ENCODE data around the gene ACOT11.
"Not testable (repeated sequence)": the region's sequence is repeated elsewhere in the genome, so short reads cannot be mapped to it uniquely, and the experiment has no call there.

ACOT11 gene

GRCh38 chr1:54624466-54625464, 76.7 kb downstream of the ACOT11 start:
- DNase-seq: no peak
- no peaks in the 10 kb centered on the region for H3K27me3 ChIP-seq (replicated peaks in 2 of 5; ENCODE audit: control insufficient read depth in 4 of 5, insufficient read depth in 5 of 5, low read length in 4 of 5)
- no peak overlapping the region for H3K27ac ChIP-seq (ENCODE audit: insufficient read depth in 1 of 2, low read depth in 1 of 2, low read length in 2 of 2, poor library complexity in 1 of 2, severe bottlenecking in 2 of 2)
- peaks cover 0 to 5% (median under 1%) of the 10 kb centered on the region in 4 experiments for H3K4me1 ChIP-seq (ENCODE audit: control extremely low read depth in 1 of 4, control insufficient read depth in 4 of 4, insufficient read depth in 4 of 4, low read length in 3 of 4)
- ChIA-PET POLR2A (no interaction called here), CTCF (no interaction called here)
- no peaks in the 10 kb centered on the region for H3K36me3 ChIP-seq (ENCODE audit: control insufficient read depth in 4 of 4, insufficient read depth in 4 of 4, low read length in 3 of 4)
- no peaks in the 10 kb centered on the region for H3K9me3 ChIP-seq (ENCODE audit: control extremely low read depth in 1 of 5, control insufficient read depth in 4 of 5, insufficient read depth in 2 of 5, low read depth in 1 of 5, low read length in 4 of 5)
- WGBS (ENCODE audit: insufficient coverage): 82% methylated on average over 3 of the region's 8 CpGs
- no peak overlapping the region for H3K4me3 ChIP-seq (ENCODE audit: control insufficient read depth in 1 of 7, extremely low read depth in 1 of 7, insufficient read depth in 4 of 7, low read depth in 2 of 7, low read length in 6 of 7)

GRCh38 chr1:54627196-54627595, 79.2 kb downstream of the ACOT11 start:
- ChIA-PET POLR2A (no interaction called here), CTCF (no interaction called here)
- Histone ChIP-seq H3K27ac (ENCODE audit: insufficient read depth in 1 of 2, low read depth in 1 of 2, low read length in 2 of 2, poor library complexity in 1 of 2, severe bottlenecking in 2 of 2) (no peak overlapping the region), H3K27me3 (replicated peaks in 2 of 5; ENCODE audit: control insufficient read depth in 4 of 5, insufficient read depth in 5 of 5, low read length in 4 of 5) (no peaks in the 10 kb centered on the region), H3K36me3 (ENCODE audit: control insufficient read depth in 4 of 4, insufficient read depth in 4 of 4, low read length in 3 of 4) (no peaks in the 10 kb centered on the region), H3K9me3 (ENCODE audit: control extremely low read depth in 1 of 5, control insufficient read depth in 4 of 5, insufficient read depth in 2 of 5, low read depth in 1 of 5, low read length in 4 of 5) (no peaks in the 10 kb centered on the region), H3K4me1 (ENCODE audit: control extremely low read depth in 1 of 4, control insufficient read depth in 4 of 4, insufficient read depth in 4 of 4, low read length in 3 of 4) (no peaks in the 10 kb centered on the region), H3K4me3 (ENCODE audit: control insufficient read depth in 1 of 7, extremely low read depth in 1 of 7, insufficient read depth in 4 of 7, low read depth in 2 of 7, low read length in 6 of 7) (no peak overlapping the region)
- WGBS (ENCODE audit: insufficient coverage): 100% methylated on average over 1 of the region's 10 CpGs
- no peak for DNase-seq

GRCh38 chr1:54635804-54636203, 87.8 kb downstream of the ACOT11 start:
- 94% methylated on average over 2 of the region's 7 CpGs for WGBS (ENCODE audit: insufficient coverage)
- H3K36me3 ChIP-seq (ENCODE audit: control insufficient read depth in 4 of 4, insufficient read depth in 4 of 4, low read length in 3 of 4): peaks cover 0 to 11% (median 0%) of the 10 kb centered on the region in 4 experiments
- CTCF ChIA-PET: not testable (repeated sequence)

DNA sequence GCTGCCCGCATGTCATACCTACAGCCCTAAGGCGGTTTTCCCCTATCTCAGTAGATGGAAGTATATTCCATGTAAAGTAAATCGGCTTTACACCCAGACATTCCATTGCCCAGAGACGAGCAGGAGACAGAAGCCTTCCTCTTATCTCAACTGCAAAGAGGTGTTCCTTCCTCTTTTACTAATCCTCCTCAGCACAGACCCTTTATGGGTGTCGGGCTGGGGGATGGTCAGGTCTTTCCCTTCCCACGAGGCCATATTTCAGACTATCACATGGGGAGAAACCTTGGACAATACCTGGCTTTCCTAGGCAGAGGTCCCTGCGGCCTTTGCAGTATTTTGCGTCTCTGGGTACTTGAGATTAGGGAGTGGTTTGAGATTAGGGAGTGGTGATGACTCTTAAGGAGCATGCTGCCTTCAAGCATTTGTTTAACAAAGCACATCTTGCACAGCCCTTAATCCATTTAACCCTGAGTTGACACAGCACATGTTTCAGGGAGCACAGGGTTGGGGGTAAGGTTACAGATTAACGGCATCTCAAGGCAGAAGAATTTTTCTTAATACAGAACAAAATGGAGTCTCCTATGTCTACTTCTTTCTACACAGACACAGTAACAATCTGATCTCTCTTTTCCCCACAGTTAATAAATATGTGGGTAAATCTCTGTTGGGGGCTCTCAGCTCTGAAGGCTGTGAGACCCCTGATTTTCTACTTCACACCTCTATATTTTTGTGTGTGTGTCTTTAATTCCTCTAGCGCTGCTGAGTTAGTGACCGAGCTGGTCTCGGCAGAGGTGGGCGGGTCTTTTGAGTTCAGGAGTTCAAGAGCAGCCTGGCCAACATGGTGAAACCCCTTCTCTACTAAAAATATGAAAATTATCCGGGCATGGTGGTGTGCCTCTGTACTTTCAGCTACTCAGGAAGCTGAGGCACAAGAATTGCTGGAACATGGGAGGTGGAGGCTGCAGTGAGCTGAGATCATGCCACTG, 88.7 kb downstream of the ACOT11 start:
- H3K4me3 ChIP-seq (ENCODE audit: control insufficient read depth in 1 of 7, extremely low read depth in 1 of 7, insufficient read depth in 4 of 7, low read depth in 2 of 7, low read length in 6 of 7); H3K9me3 ChIP-seq (ENCODE audit: control extremely low read depth in 1 of 5, control insufficient read depth in 4 of 5, insufficient read depth in 2 of 5, low read depth in 1 of 5, low read length in 4 of 5); H3K27me3 ChIP-seq (replicated peaks in 2 of 5; ENCODE audit: control insufficient read depth in 4 of 5, insufficient read depth in 5 of 5, low read length in 4 of 5); DNase-seq; POLR2A ChIA-PET; H3K4me1 ChIP-seq (ENCODE audit: control extremely low read depth in 1 of 4, control insufficient read depth in 4 of 4, insufficient read depth in 4 of 4, low read length in 3 of 4); H3K27ac ChIP-seq (ENCODE audit: insufficient read depth in 1 of 2, low read depth in 1 of 2, low read length in 2 of 2, poor library complexity in 1 of 2, severe bottlenecking in 2 of 2): not testable (repeated sequence)
- peaks cover 0 to 11% (median 0%) of the 10 kb centered on the region in 4 experiments for H3K36me3 ChIP-seq (ENCODE audit: control insufficient read depth in 4 of 4, insufficient read depth in 4 of 4, low read length in 3 of 4)
- CTCF ChIA-PET: interaction anchor here (1.4 kb wide), 1 partner anchor 14 kb away, joined by 3 read pairs; no protein-coding TSS in a partner anchor
- 100% methylated on average over 1 of the region's 14 CpGs for WGBS (ENCODE audit: insufficient coverage)

More at GRCh38 chr1:54635804-54636203, 87.8 kb downstream of the ACOT11 start:
- H3K4me3 ChIP-seq (ENCODE audit: control insufficient read depth in 1 of 7, extremely low read depth in 1 of 7, insufficient read depth in 4 of 7, low read depth in 2 of 7, low read length in 6 of 7); H3K27me3 ChIP-seq (replicated peaks in 2 of 5; ENCODE audit: control insufficient read depth in 4 of 5, insufficient read depth in 5 of 5, low read length in 4 of 5); DNase-seq; H3K4me1 ChIP-seq (ENCODE audit: control extremely low read depth in 1 of 4, control insufficient read depth in 4 of 4, insufficient read depth in 4 of 4, low read length in 3 of 4); POLR2A ChIA-PET; H3K9me3 ChIP-seq (ENCODE audit: control extremely low read depth in 1 of 5, control insufficient read depth in 4 of 5, insufficient read depth in 2 of 5, low read depth in 1 of 5, low read length in 4 of 5); H3K27ac ChIP-seq (ENCODE audit: insufficient read depth in 1 of 2, low read depth in 1 of 2, low read length in 2 of 2, poor library complexity in 1 of 2, severe bottlenecking in 2 of 2): not testable (repeated sequence)

GRCh38 chr1:54640361-54640760, 92.3 kb downstream of the ACOT11 start:
- Histone ChIP-seq H3K9me3 (ENCODE audit: control extremely low read depth in 1 of 5, control insufficient read depth in 4 of 5, insufficient read depth in 2 of 5, low read depth in 1 of 5, low read length in 4 of 5) (peaks cover 0 to 26% (median 12%) of the 10 kb centered on the region in 5 experiments), H3K4me3 (ENCODE audit: control insufficient read depth in 1 of 7, extremely low read depth in 1 of 7, insufficient read depth in 4 of 7, low read depth in 2 of 7, low read length in 6 of 7) (no peak overlapping the region), H3K36me3 (ENCODE audit: control insufficient read depth in 4 of 4, insufficient read depth in 4 of 4, low read length in 3 of 4) (peaks cover 0 to 4% (median 1%) of the 10 kb centered on the region in 4 experiments), H3K4me1 (ENCODE audit: control extremely low read depth in 1 of 4, control insufficient read depth in 4 of 4, insufficient read depth in 4 of 4, low read length in 3 of 4) (peaks cover 0 to 4% (median 0%) of the 10 kb centered on the region in 4 experiments), H3K27ac (ENCODE audit: insufficient read depth in 1 of 2, low read depth in 1 of 2, low read length in 2 of 2, poor library complexity in 1 of 2, severe bottlenecking in 2 of 2) (no peak overlapping the region), H3K27me3 (replicated peaks in 2 of 5; ENCODE audit: control insufficient read depth in 4 of 5, insufficient read depth in 5 of 5, low read length in 4 of 5) (no peaks in the 10 kb centered on the region)
- ChIA-PET CTCF (interaction anchor here (0.6 to 1.4 kb wide), 2 partner anchors 60 to 855 kb away, joined by 3 to 4 read pairs; no protein-coding TSS in a partner anchor), POLR2A (interaction anchor here (0.6 kb wide), 1 partner anchor 679 kb away, joined by 3 read pairs; no protein-coding TSS in a partner anchor)
- WGBS (ENCODE audit: insufficient coverage): 68% methylated on average over 2 of the region's 4 CpGs
- no peak for DNase-seq

DNA sequence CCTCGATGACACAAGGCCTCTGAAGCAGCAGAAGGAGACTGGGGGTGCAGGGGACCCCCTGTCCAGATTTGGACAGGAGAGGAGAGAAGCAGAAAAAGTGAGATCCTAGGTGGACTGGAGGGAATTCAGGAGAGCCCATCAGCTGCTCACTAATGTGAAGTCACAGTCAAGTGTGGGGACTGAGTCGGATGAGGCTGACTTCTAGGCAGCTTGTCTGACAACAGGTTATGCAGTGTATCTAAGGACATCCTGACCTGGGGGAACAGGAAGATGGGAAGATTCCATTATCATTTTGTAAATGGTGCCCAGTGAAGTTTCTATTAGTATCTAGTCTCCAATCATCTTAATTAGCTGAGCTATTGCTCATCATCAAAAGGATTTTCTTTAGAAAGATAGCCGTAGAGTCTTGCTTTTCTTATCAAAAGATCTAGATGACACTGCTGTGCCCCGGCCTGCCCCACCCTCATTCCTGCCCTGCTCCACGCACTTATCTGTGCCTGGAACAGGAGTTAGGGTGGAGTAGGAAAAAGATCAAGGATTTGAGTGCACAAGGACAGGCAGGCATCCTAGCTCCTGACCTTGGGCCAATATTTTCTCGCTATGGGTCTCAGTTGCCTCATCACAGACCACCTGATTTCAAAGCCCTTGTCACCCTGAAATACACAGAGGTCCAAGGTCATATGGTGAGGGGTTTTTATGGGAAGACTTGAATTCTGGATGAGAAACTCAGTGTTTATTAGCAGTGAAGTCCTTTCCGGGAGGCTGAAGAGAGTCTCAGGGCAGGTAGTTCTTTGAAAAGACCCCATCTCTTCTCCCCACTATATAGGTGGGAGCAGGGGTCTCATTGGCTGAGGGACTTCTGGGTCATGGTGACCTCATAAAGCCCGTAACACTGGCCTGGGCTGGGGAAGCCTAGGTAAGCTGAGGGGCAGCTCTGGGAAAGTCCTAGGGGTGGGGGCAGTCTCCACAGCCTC, 93.1 kb downstream of the ACOT11 start, which contains the start of gene MROH7:
Gene MROH7, plus strand, starts transcription at position 924 of the 974 bp plus-strand sequence. CDS start 11,141 bp downstream, outside the sequence.
- Histone ChIP-seq H3K4me1 (ENCODE audit: control extremely low read depth in 1 of 4, control insufficient read depth in 4 of 4, insufficient read depth in 4 of 4, low read length in 3 of 4) (peaks cover 0 to 2% (median 0%) of the 10 kb centered on the region in 4 experiments), H3K4me3 (ENCODE audit: control insufficient read depth in 1 of 7, extremely low read depth in 1 of 7, insufficient read depth in 4 of 7, low read depth in 2 of 7, low read length in 6 of 7) (no peak within 1 kb of the TSS), H3K27me3 (replicated peaks in 2 of 5; ENCODE audit: control insufficient read depth in 4 of 5, insufficient read depth in 5 of 5, low read length in 4 of 5) (no peaks in the 10 kb centered on the region), H3K9me3 (ENCODE audit: control extremely low read depth in 1 of 5, control insufficient read depth in 4 of 5, insufficient read depth in 2 of 5, low read depth in 1 of 5, low read length in 4 of 5) (peaks cover 0 to 26% (median 12%) of the 10 kb centered on the region in 5 experiments), H3K27ac (ENCODE audit: insufficient read depth in 1 of 2, low read depth in 1 of 2, low read length in 2 of 2, poor library complexity in 1 of 2, severe bottlenecking in 2 of 2) (no peak within 1 kb of the TSS), H3K36me3 (ENCODE audit: control insufficient read depth in 4 of 4, insufficient read depth in 4 of 4, low read length in 3 of 4) (peaks cover 0 to 3% (median 0%) of the 10 kb centered on the region in 4 experiments)
- ChIA-PET POLR2A (no interaction called here), CTCF (interaction anchor here (0.6 to 1.4 kb wide), 2 partner anchors 11 to 59 kb away, joined by 3 to 4 read pairs; no protein-coding TSS in a partner anchor)
- no peak for DNase-seq
- WGBS (ENCODE audit: insufficient coverage): 100% methylated on average over 7 of the region's 8 CpGs

All from common myeloid progenitor, CD34-positive (primary cell).